HG03520 (cell line): ENCODE data around the gene SCRN3.
"Not testable (repeated sequence)": the region's sequence is repeated elsewhere in the genome, so short reads cannot be mapped to it uniquely, and the experiment has no call there.

Source experiments
- ATAC-seq: cut with Tn5 transposase; IDR thresholded peaks from one replicate; pipeline ENCODE4 v1.9.1; 2021; ENCODE audit warnings: mild to moderate bottlenecking, moderate library complexity; ENCODE audit not compliant: unreplicated experiment

SCRN3 gene

DNA sequence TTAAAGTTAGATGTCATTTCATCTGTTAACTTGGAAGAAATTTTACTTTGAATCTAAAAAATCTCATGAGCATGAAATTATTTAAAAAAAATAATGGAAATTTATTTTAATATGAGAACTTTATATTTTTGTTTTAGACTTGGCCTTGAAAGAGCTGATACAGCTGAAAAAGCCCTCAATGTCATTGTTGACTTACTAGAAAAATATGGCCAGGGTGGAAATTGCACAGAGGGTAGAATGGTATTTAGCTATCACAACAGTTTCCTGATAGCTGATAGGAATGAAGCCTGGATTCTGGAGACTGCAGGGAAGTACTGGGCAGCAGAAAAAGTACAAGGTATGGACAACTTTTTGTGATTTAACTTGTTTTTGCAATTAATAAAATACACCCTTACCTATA, 5.3 kb downstream of the SCRN3 start:
- ATAC-seq: no peak

DNA sequence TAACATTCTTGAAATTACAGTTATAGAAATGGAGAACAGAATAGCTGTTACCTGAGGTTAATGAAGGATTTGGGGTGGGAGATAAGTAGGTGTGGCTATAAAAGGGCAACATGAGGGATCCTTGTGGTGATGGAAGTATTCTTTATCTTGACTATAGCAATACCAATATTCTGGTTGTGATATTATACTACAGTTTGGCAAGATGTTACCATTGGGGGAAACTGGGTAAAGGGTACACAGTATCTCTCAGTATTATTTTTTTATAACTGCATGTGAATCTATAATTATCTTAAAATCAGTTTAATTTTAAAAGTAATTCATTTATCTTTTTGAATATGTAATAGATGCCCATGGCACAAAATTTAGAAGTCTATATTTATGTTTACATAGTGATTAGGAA, 8.1 kb downstream of the SCRN3 start:
- no peak for ATAC-seq

DNA sequence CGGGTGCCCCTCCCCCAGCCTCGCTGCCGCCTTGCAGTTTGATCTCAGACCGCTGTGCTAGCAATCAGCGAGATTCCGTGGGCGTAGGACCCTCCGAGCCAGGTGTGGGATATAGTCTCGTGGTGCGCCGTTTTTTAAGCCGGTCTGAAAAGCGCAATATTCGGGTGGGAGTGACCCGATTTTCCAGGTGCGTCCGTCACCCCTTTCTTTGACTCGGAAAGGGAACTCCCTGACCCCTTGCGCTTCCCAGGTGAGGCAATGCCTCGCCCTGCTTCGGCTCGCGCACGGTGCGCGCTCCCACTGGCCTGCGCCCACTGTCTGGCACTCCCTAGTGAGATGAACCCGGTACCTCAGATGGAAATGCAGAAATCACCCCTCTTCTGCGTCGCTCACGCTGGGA, 14.5 kb downstream of the SCRN3 start:
- not testable (repeated sequence) for ATAC-seq

DNA sequence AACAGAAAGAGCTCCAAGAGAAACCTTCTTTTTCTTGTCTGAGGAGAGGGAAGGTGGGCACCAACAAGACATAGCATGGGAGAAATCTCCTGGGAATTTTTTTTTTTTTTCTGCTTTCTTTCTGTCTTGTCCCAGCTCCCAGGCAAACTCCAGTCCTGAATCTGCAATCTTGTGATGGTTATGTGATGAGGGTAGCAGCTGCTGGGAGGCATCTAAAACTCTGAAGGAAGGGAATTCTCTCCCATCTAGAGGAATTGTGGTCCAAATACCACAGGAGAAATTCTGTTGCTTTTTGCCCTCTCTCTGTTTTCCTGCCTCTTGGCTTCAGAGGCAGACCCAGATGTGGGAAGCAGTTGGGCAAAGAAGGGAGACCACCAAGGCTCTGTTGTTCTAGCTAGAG, 16.7 kb downstream of the SCRN3 start:
- no peak for ATAC-seq

DNA sequence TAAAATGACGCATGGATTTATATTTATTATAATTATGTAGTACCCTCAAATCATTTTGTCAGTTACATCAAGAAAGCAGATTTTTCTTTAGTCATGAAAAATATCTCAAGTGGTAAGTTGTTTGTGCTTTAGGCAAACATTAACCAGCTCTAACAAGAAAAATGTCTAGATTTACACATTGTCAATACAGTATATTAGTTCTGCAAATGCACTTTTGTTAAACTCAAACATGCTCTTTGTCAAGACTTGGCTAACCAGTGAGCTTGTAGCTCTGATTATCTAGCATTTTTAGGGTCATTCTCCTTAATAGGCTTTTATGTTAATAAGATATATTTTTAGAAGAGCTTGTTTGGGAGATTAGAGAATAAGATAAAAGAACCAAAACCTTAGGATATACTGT, 32.7 kb downstream of the SCRN3 start:
- ATAC-seq: no peak

DNA sequence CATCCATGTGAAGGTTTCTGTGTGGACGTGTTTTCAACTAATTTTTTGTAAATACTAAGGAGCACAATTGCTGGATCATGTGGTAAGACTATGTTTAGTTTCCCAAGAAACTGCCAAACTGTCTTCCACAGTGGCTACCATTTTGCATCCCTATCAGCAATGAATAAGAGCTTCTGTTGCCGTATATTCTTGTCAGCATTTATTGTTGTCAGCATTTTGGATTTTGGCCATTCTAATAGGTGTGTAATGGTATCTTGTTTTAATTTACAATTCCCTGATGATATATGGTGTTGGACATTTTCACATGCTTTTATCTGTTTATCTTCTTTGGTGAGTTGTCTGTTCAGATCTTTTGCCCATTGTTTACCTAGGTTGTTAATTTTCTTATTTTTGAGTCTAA, 34.5 kb downstream of the SCRN3 start:
- ATAC-seq: no peak

DNA sequence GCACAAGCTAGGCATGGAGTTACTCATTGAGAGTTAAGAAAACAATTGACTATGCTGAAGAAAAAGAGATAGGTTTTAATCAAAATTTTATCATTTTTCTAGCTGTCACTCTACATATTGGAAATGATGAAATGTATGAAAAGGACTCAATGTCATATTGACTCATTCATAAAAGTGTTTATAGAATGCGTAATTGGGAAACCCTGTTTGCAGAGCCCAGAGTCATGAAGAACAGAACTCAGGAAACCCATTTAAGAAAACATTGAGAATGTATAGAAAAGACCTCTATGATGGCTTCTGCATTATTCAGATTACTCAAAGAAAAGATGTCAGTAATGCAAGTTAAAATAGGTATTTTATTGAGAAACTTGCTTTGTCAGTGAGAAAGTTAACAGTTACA, 36.4 kb downstream of the SCRN3 start:
- ATAC-seq: no peak

DNA sequence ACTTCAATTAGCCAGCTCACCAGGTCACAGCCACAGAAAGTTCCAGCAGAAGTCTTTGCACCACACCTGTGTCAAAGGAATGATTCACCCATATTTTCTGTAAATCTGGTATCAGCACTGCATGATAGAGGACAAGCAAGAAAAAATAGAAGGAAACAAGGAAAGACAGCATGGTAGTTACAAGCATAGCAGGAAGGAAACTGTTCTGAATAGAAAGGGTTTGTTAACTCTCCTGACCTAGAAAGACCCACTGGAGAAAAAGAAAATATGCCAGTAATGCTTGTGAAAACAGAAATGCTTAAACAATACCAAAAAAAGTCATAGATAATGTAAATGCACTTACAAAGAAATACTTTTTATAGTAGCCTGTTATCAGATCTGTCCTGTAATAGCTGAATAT, 40.8 kb downstream of the SCRN3 start:
- no peak for ATAC-seq

DNA sequence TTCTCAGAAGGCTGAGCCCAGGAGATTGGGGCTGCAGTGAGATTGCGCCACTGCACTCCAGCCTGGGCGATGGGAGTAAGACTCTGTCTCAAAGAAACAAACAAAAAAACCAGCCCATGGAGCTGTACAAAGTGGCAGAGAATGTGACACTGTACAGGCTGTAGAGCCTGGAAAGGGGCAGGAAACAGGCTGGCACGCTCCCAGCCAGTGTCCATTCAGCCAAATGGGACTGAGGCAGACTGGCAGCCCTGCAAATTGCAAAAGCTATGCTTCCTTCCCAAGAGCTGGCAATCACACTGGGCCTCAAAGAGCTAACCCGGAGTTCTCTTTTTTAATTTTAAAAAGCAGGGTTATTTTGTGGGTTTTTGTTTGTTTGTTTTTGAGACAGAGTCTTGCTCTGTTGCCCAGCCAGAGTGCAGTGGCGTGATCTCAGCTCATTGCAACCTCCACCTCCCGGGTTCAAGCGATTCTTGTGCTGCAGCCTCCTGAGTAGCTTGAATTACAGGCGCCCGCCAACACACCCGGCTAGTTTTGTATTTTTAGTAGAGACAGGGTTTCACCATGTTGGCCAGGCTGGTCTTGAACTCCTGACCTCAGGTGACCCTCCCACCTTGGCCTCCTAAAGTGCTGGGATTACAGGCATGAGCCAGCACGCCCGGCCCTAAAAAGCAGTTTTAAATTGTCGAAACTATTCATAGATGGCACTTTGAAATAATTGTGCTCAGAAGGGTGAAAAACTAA, 42.8 kb downstream of the SCRN3 start:
- no peak for ATAC-seq

DNA sequence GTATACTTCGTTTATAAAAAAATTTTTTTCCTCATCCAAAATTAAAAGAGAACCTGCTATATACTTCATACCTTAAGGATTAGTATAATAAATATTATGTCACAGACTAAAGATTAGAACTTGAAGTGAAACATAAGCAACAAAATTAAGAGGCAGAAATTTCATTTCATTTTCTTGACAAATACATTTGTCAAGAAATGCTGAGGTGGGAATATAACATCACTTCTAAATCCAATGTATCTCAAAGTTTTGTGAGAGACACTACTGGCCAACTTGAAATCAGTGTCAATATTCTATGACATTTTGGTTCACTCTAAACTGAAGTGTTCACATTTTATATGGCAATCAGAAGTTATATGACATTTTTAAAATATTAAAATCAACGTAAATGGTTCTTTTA, 43.8 kb downstream of the SCRN3 start:
- no peak for ATAC-seq

DNA sequence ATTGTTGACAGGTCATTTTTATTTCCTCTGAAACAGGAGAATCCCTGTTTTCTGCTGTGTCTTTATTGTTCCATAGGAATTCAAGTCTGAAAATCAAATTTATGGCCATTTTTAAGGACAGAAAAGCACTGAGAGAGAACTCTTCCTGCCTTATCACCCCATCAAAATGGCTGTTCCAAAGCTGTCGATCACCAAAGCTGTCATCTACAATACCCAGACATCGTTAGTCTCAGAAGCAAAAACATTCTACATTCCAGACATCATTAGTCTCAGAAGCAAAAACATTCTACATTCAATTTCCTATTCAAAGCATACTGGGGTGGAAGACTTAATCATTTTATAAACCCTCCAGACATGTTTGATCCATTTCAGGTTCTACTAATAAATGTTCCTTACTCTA, 44.4 kb downstream of the SCRN3 start:
- no peak for ATAC-seq

DNA sequence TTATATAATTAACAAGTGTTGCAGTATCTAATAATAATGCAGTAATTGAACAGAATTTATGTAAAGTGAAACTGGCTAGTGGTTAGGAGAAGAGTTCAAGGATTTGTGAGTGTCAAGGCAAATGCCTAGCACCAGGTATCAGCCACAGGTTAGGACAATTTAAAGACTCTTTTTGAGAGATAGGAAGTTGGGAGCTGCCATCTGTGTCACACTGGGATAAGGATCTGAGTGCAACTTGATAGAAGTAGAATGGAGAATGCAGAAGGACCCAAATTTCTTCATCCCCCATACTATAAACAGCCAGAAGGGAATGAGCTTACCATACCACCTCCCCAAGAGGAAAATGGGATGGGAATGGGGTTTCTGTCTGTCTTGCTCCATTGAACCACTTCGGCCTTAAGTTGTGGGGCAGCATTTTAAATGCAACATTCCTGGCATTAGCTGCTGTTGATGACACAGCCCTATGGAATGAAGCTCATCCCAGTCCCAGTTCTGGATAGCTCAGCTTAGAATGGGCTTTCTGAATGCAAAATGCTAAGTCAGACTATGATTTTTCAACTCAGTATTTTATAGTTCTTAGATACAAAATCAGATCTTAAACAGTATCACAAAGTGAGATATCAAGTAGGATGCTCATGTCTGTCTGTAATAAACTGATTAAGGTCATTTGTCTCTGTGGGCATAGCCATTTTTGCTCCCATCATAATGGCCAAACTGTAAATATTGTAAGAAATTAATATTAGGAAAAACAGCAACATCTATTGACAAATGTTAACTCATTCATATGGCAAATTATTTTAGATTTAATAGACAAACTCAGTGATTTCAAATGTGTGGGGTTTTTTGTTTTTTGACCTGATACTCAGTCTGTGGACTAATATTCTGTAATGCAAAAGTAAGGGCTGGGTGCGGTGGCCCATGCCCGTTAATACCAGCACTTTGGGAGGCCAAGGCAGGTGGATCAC, 47.3 kb downstream of the SCRN3 start:
- no peak for ATAC-seq

DNA sequence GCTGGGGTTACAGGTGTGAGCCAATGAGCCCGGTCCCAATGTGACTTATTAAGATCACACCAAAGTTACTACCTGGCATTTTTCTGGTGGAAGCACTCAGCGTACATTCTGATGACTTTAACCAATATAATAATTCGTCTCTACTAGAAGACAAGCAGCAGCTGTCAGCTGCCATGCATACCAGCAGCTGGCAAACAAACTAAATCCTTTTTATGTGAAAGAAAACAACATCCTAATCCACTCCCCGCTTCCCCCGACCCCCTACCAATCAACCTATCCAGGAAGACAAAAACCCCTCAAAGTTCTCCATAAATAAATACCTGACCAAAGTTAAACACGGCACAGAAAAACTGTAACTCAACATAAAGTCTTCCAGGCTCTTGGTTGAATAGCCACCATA, 49.2 kb downstream of the SCRN3 start:
- no peak for ATAC-seq

DNA sequence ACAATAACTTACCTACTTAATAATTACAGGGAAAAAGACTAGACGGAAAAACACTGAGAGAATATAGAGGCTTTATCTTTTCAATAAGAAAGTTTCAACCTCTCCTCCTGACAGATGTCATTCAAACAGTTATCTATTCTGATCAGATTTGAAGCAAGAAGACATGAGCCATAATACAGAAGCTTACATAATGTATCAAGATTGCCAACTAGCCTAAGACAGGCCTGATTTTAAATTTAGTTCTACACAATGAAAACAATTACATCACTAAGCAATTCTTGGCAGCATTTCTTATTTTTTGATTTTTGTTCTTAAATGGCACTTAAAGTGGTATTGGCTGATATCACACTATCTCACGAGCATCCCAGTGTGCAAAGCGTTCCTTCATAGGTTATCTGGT, 49.7 kb downstream of the SCRN3 start:
- no peak for ATAC-seq

DNA sequence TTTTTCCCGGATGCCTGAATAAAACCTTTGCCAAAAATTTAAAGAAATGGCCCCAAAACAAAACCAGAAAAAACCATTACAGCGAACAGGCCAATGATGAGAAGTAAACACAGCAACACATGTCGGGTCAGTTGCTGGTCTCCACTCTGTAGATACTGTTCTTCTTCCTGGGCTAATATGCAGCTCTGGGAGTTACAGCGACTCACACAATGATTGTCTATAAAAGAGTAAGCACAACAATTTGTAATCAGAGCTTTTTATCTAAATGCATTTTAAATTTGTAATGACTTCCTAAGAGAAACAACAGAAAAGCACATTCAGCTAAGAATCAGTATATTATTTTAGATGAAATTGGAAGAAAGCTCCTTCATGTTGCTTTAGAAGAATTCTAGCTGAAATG, 51.0 kb downstream of the SCRN3 start:
- ATAC-seq: no peak

DNA sequence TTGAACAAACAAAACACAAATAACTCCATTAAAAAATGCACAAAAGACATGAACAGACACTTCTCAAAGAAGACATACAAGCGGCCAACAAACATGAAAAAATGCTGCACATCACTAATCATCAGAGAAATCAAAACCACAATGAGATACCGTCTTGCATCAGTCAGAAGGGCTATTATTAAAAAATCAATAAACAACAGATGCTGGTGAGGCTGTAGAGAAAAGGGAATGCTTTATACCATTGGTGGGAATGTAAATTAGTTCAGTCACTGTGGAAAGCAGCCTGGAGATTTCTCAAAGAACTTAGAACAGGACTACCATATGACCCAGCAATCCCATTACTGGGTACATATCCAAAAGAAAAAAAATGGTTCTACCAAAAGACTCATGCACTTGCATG, 53.5 kb downstream of the SCRN3 start:
- no peak for ATAC-seq

DNA sequence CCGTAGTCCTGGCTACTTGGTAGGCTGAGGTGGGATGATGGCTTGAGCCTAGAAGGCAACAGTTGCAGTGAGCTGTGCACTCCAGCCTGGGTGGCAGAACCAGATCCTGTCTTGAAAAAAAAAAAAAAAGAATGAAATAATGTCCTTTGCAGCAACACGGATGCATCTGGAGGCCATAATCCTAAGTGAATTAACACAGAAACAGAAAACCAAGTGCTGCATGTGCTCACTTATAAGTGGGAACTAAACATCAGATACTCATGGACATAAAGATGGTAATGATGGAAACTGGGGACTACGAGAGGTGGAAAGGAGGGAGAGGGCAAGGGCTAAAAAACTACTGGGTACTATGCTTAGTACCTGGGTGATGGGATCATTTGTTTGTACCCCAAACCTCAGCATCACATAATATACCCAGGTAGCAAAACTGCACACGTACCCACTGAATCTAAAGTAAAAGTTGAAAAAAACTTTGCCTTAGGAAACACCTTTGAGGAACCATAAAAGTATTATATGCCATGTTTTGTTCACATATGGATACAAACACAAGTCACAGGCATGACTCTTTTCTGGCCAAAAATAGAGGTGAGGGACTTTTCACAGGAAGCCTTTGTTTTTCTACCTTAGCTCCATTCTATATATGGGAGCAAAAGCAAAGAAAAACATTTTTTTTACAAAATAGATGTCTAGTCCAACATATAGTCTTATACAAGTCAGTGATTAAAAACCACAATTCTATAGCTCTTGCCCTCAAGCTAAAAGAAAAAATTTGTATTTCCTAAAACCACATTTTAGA, 54.7 kb downstream of the SCRN3 start:
- no peak for ATAC-seq

DNA sequence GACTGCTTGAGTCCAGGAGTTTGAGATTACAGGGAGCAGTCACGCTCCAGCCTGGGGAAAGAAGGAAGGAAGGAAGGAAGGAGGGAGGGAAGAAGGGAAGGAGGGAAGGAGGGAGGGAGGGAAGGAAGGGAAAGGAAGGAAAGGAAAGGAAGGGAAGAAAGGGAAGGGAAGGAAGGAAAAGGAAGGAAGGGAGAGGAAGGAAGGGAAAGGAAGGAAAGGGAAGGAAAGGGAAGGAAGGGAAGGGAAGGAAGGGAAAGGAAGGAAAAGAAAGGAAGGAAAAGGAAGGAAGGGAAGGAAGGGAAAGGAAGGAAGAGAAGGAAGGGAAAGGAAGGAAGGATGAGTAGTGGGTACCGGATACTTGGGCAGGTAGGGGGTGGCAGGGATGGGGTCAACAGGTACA, 59.0 kb downstream of the SCRN3 start:
- no peak for ATAC-seq

DNA sequence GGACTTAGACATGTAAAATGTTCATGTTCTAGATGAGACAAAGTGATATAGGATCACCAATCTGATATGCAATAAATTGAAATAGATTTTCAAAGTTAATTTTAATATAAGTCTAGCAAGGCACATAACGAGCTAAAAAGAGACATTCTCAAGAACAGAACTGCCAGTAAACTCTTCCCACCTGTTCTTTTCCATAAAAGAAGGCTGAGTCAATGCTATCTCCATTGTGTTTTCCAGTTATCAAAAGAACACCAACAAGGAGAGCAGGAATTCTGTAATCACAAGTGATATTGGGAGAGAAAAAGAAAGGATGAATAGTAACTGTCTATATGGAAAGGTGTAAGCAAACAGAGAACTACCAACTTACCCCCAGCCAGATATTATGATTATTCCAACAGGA, 65.7 kb downstream of the SCRN3 start:
- ATAC-seq: no peak

DNA sequence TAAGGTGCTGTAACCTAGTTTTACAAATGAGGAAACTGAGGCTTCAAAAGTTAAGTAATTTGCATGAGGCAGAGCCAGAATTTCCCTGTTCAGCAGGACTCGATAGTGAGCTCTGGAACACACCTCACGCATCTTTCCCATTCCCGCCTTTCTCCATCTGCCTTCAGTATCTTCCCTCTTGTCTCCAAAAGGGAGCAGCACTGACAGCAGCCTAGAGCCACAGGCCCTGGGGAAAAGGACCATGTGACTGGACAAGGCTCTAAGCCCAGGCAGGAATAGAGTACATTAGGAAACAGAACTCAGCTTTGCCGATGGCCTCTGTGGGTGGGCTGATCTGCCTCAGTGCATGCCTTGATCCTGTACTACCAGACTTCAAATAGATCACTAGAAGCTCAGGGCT, 69.8 kb downstream of the SCRN3 start:
- ATAC-seq: no peak

DNA sequence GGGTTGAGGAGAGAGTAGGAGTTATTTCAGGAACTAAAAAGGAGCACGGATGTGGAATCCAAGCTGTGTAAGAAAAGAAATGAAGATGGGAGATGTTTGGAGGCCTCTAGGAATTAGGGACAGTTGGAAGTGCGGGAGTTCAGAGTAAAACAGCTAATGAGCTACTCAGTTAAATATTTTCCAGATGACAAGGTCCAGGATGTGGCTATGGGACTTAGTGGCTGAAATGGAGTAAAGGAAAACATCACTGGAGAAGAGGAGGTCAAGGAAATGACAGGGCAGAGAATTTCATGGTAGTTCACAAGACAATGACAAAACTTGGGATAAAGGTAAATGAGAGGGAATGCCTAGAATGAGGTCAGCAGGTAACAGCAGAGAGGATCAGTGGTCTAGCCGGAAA, 78.3 kb downstream of the SCRN3 start:
- no peak for ATAC-seq
